Breast epithelium (tissue), 4 donors: ENCODE measurements around the gene KIF3B. TPM values are rescaled to one million over a fixed set of nuclear protein-coding genes. Genes with fewer than 3 reads are reported as not detected.
A peak's percentile ranks its signal among the peaks of the same experiment; 100 is the strongest.

Source experiments
- DNase-seq, 2 donors: peaks; one replicate each; pipeline ENCODE4 v3.0.0-alpha.2; 2019; ENCODE audit warnings: low spot score in 2 of 2
- H3K27ac ChIP-seq, 2 donors: fragments of 200-600 bp; sonication (generic) in 1 of 2; one replicate each; pipeline ENCODE4 v1.5.1; 2016 to 2019; ENCODE audit warnings: mild to moderate bottlenecking in 1 of 2
- H3K27me3 ChIP-seq, 2 donors: fragments of 200-600 bp; sonication (generic) in 1 of 2; one replicate each; pipeline versions ENCODE4 v1.5.1 to v1.6.0; 2017 to 2019; ENCODE audit warnings: control low read depth in 1 of 2, mild to moderate bottlenecking in 1 of 2
- H3K36me3 ChIP-seq: fragments of 200-600 bp; one replicate; pipeline ENCODE4 v1.5.1; 2019
- H3K4me1 ChIP-seq, 2 donors: fragments of 200-600 bp; sonication (generic); one replicate each; pipeline ENCODE4 v1.5.1; 2016 to 2019; ENCODE audit warnings: control low read depth in 1 of 2
- H3K4me3 ChIP-seq, 3 donors: fragments of 200-600 bp; sonication (generic); 1 replicate in 2 of 3; 2 replicates in 1 of 3; pipeline ENCODE4 v1.5.1; 2016 to 2019; ENCODE audit warnings: mild to moderate bottlenecking in 3 of 3, moderate library complexity in 2 of 3
- H3K9me3 ChIP-seq, 2 donors: fragments of 200-600 bp; sonication (generic) in 1 of 2; one replicate each; pipeline ENCODE4 v1.5.1; 2016 to 2019; ENCODE audit warnings: control low read depth in 1 of 2
- POLR2A ChIP-seq: fragments of 450-650 bp; IDR thresholded peaks from one replicate; pipeline ENCODE4 v1.6.1; 2016; ENCODE audit warnings: antibody characterized with exemption, mild to moderate bottlenecking, moderate library complexity
- POLR2AphosphoS5 ChIP-seq, 3 donors: sonication (generic); formaldehyde crosslinking; IDR thresholded peaks; one replicate each; pipeline ENCODE4 v1.6.1; 2017; ENCODE audit warnings: antibody characterized with exemption in 3 of 3
- intact Hi-C: fragments of 100-400 bp; cut with DNase I; formaldehyde crosslinking; loops from one replicate; pipeline ENCODE4 v1.15.1; 2023; ENCODE audit warnings: low total_unique reads
- total RNA-seq, 3 donors: library from RNA; depleted of rRNA; stranded (reverse); fragments of >200 nt; gene quantifications; one replicate each; pipeline ENCODE4 v1.1.0, GENCODE V29; 2016
- TF ChIP-seq, protein P1 (sequence below), 3 donors: fragments of 450-650 bp; IDR thresholded peaks; one replicate each; pipeline ENCODE4 v1.5.1; 2016 to 2017; ENCODE audit warnings: antibody characterized with exemption in 3 of 3, mild to moderate bottlenecking in 3 of 3, moderate library complexity in 3 of 3

Gene KIF3B
- total RNA-seq, 3 donors from 2014 or later, result 23.7 to 28.6 (median 24.6) TPM

DNA sequence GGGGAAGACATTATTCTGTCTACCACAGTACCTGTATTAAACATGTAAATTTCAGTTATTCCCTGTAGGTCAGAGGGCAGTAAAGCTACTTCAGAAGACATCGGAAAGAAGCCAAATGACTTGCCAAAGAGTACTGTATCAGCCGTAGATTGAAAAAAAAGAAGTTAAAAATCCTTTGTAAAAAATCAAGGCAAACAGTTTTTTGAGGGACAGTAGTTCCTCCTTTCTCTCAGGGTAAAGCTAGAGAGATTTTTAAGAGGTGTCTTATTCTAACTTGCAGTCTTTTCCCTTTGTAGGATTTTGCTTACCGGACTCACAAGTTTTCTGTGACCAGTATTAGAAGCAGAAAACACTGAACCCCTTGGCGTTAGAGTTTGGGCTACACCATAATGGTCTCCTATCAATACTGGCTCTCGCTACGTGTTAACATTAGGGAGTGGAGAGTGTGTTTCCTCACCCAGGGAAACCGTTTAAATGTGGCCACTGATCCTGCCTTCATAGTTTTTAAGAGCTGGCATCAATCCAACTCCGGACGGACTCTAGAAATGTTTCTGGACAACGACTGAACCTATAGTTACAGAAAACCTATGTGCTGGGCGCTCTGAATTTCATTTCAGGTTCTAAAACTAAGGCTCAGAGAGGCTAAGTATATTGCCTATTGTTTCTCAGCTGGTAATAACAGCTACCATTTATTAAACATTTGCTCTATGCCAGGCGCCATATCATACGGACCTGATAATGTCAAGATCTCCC lies 79.3 kb downstream of the KIF3B start:
- Histone ChIP-seq H3K4me1 (no peaks in the 10 kb centered on the region), H3K9me3 (no peaks in the 10 kb centered on the region), H3K36me3 (no peaks in the 10 kb centered on the region), H3K27ac (peak overlapping the region; percentile 97 to 99), H3K4me3 (peak overlapping the region; percentile 81 to 96 (median 83)), H3K27me3 (no peaks in the 10 kb centered on the region)
- intact Hi-C loops, result no loop called here
- TF ChIP-seq POLR2AphosphoS5 (IDR thresholded peaks at IDR 0.05), result no peak
- TF ChIP-seq, protein P1, sequence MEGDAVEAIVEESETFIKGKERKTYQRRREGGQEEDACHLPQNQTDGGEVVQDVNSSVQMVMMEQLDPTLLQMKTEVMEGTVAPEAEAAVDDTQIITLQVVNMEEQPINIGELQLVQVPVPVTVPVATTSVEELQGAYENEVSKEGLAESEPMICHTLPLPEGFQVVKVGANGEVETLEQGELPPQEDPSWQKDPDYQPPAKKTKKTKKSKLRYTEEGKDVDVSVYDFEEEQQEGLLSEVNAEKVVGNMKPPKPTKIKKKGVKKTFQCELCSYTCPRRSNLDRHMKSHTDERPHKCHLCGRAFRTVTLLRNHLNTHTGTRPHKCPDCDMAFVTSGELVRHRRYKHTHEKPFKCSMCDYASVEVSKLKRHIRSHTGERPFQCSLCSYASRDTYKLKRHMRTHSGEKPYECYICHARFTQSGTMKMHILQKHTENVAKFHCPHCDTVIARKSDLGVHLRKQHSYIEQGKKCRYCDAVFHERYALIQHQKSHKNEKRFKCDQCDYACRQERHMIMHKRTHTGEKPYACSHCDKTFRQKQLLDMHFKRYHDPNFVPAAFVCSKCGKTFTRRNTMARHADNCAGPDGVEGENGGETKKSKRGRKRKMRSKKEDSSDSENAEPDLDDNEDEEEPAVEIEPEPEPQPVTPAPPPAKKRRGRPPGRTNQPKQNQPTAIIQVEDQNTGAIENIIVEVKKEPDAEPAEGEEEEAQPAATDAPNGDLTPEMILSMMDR (IDR thresholded peaks at IDR 0.05), result no peak
- TF ChIP-seq POLR2A, result no peak
- no peak for DNase-seq

DNA sequence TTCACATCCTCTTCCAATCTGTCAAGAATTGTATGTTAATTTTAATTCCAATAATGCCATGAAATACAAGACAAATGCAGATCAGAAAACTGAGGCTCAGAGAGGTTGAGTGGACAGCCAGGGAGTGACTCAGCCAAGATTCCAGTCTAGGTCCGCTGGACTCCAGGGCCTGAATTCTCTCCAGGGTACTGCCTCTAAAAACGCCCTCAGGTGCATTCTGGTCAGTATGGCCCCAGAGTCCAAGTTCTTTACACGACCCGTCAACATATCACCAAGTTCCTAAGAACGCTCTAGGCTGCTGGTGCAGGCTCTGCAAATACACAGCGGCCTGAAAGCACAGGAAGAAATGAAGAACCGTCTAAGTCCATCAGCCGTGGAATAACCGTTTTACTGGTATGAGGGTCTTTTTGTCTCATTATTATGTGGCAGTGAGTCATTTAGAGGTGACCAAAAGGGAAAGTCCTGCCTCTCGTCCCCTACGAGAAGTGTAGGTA lies 80.0 kb downstream of the KIF3B start:
- Histone ChIP-seq H3K9me3 (no peaks in the 10 kb centered on the region), H3K27ac (peak overlapping the region; percentile 97 to 99), H3K36me3 (no peaks in the 10 kb centered on the region), H3K27me3 (no peaks in the 10 kb centered on the region), H3K4me3 (peak overlapping the region; percentile 81 to 96 (median 83)), H3K4me1 (no peaks in the 10 kb centered on the region)
- no peak for TF ChIP-seq POLR2AphosphoS5 (IDR thresholded peaks at IDR 0.05)
- no peak for TF ChIP-seq POLR2A
- TF ChIP-seq, protein P1 (IDR thresholded peaks at IDR 0.05), result no peak
- intact Hi-C loops, result no loop called here
- no peak for DNase-seq

DNA sequence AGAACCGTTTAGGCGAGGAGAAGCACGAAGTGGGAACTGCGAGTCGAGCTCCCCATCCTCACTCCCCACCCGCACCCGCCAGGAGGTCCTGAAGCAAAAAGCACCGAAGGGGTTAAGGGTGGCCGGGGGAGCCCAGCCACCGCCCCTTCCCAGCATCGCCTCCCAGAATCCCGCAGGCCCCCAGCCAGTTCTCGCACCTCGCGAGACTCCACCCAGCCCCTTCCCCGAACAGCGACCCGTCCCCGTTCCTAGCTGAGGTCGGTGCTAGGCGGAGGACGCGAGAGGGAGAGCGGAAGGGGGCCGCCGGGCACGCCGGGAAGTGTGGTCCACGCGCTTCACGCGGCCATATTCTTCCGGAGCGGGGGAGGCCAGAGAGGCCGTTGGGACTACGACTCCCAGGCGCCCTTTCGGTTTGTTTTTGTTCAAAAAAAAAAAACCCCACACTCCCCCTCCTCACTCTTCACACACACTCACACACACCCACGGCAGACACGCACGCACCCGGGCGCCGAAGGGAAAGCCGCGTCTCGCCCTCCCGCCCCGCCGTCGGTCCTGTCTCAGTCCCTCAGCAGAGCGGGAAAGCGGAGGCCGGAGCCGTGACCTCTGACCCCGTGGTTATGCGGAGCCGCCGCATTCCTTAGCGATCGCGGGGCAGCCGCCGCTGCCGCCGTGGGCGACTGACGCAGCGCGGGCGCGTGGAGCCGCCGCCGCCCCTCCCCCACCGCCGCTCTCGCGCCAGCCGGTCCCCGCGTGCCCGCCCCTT lies 80.6 kb downstream of the KIF3B start, which contains the start of gene ASXL1:
Gene ASXL1, plus strand, starts transcription at position 463 of the 763 bp plus-strand sequence. CDS start 445 bp downstream, outside the sequence.
- no peaks in the 10 kb centered on the region for H3K4me1 ChIP-seq
- H3K27ac ChIP-seq, result peak within 1 kb of the TSS; percentile 97 to 99
- no peaks in the 10 kb centered on the region for H3K27me3 ChIP-seq
- no peaks in the 10 kb centered on the region for H3K9me3 ChIP-seq
- DNase-seq, result peak; percentile 93 to 97
- peak within 1 kb of the TSS; percentile 81 to 96 (median 83) for H3K4me3 ChIP-seq
- intact Hi-C loops, result no loop called here
- TF ChIP-seq POLR2A, result peak; percentile 21
- TF ChIP-seq, protein P1 (IDR thresholded peaks at IDR 0.05), result peak in 1 of 3 donors; percentile 8
- peak; percentile 81 to 88 (median 86) for TF ChIP-seq POLR2AphosphoS5 (IDR thresholded peaks at IDR 0.05)
- no peaks in the 10 kb centered on the region for H3K36me3 ChIP-seq

DNA sequence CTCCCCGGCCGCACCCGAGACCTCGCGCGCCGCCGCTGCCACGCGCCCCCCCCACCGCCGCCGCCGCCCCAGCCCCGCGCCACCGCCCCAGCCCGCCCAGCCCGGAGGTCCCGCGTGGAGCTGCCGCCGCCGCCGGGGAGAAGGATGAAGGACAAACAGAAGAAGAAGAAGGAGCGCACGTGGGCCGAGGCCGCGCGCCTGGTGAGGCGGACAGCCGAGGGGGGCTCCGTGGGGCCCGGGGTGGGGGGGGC lies 81.1 kb downstream of the KIF3B start:
- Histone ChIP-seq H3K27ac (peak overlapping the region; percentile 97 to 99), H3K4me1 (no peaks in the 10 kb centered on the region), H3K36me3 (no peaks in the 10 kb centered on the region), H3K4me3 (peak overlapping the region; percentile 81 to 96 (median 83)), H3K27me3 (no peaks in the 10 kb centered on the region), H3K9me3 (no peaks in the 10 kb centered on the region)
- TF ChIP-seq POLR2A (no peak), POLR2AphosphoS5 (IDR thresholded peaks at IDR 0.05) (no peak)
- TF ChIP-seq, protein P1 (IDR thresholded peaks at IDR 0.05), result no peak
- peak in 1 of 2 donors; percentile 22 for DNase-seq
- intact Hi-C loops, result no loop called here
